GM18870 (cell line): Measurements from ENCODE around the gene YY1.
A peak's percentile ranks its signal among the peaks of the same experiment; 100 is the strongest.
"Not testable (repeated sequence)": the region's sequence is repeated elsewhere in the genome, so short reads cannot be mapped to it uniquely, and the experiment has no call there.

Source experiments
- ATAC-seq: cut with Tn5 transposase; IDR thresholded peaks from one replicate; pipeline ENCODE4 v1.9.1; 2021; ENCODE audit warnings: moderate library complexity; ENCODE audit not compliant: unreplicated experiment

YY1 gene

GRCh38 chr14:100283436-100283835 lies 44.5 kb downstream of the YY1 start:
- ATAC-seq, result not testable (repeated sequence)

- no peak for ATAC-seq
Measured at GRCh38 chr14:100283984-100284881, 45.3 kb downstream of the YY1 start.

GRCh38 chr14:100285021-100285912 lies 46.3 kb downstream of the YY1 start:
- peak; percentile 50 for ATAC-seq

- ATAC-seq, result no peak
Measured at GRCh38 chr14:100285913-100286400, 47.0 kb downstream of the YY1 start.

- no peak for ATAC-seq
Measured at GRCh38 chr14:100286484-100287191, 47.7 kb downstream of the YY1 start.

GRCh38 chr14:100287202-100287997 lies 48.5 kb downstream of the YY1 start:
- no peak for ATAC-seq

- not testable (repeated sequence) for ATAC-seq
Measured at GRCh38 chr14:100287998-100288295, 49.0 kb downstream of the YY1 start.

- no peak for ATAC-seq
Measured at GRCh38 chr14:100288382-100289185, 49.6 kb downstream of the YY1 start.

GRCh38 chr14:100289916-100290606 lies 51.1 kb downstream of the YY1 start:
- no peak for ATAC-seq

GRCh38 chr14:100290607-100291304 lies 51.8 kb downstream of the YY1 start:
- ATAC-seq, result no peak

- no peak for ATAC-seq
Measured at GRCh38 chr14:100291305-100292075, 52.5 kb downstream of the YY1 start.

- ATAC-seq, result no peak
Measured at GRCh38 chr14:100292301-100292775, 53.4 kb downstream of the YY1 start.

- ATAC-seq, result no peak
Measured at GRCh38 chr14:100292776-100293461, 54.0 kb downstream of the YY1 start.

- no peak for ATAC-seq
Measured at GRCh38 chr14:100293497-100294212, 54.7 kb downstream of the YY1 start.

- no peak for ATAC-seq
Measured at GRCh38 chr14:100294213-100294962, 55.4 kb downstream of the YY1 start.

GRCh38 chr14:100294963-100295330 lies 56.0 kb downstream of the YY1 start:
- ATAC-seq, result no peak
